ENCODE data around the gene CHST8. TPM values are rescaled to one million over a fixed set of nuclear protein-coding genes. Genes with fewer than 3 reads are reported as not detected.

Gene CHST8
- total RNA-seq, 1 donor from 2014 or later, result 3.0 TPM

DNA sequence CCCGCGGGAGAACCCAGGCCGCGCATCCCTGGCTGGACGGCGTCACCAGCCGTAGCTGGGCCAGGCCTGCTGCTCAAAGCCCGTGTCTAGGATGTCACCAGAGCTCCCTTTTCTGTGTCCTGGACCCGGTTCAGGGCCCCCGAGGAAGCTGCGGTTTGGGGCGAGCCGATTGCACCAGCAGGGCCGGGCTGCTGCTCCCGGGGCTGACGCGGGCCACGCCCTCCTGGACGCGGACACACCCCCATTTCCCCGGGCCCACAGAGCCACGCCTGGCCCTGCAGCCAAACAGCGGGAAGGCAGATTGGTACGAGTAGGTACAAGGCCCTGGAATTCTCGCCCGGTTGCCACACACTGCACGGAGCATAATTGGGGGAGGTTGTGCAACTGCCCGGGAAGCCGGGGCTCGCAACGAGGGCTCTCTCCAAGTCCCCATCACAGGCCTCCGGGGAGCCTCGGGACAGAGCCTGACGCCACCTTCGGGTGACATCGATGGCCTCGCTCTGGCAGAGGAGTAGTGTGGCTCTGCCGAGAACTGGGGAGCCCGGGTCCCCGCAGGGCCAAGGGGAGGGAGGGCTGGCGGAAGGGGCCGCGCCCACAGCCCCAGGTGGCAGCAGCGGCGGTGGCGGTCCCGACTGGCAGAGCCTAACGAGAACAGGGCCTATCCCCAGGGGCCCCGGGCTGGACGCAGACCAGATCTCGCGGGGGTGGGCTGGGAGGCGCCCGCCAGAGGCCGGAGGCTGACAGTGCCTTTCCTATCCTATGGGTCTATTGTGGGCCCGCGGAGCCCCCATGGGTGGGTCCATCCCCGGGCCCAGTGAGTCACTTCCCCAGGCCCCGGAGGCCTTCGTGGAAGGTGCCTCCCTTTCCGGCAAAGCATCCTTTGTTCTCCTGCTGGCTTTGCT is 198.4 kb downstream of the CHST8 start:
- peak; percentile 46 for DNase-seq (ENCODE audit: low spot score, unreplicated experiment)
- TF ChIP-seq, protein P1, sequence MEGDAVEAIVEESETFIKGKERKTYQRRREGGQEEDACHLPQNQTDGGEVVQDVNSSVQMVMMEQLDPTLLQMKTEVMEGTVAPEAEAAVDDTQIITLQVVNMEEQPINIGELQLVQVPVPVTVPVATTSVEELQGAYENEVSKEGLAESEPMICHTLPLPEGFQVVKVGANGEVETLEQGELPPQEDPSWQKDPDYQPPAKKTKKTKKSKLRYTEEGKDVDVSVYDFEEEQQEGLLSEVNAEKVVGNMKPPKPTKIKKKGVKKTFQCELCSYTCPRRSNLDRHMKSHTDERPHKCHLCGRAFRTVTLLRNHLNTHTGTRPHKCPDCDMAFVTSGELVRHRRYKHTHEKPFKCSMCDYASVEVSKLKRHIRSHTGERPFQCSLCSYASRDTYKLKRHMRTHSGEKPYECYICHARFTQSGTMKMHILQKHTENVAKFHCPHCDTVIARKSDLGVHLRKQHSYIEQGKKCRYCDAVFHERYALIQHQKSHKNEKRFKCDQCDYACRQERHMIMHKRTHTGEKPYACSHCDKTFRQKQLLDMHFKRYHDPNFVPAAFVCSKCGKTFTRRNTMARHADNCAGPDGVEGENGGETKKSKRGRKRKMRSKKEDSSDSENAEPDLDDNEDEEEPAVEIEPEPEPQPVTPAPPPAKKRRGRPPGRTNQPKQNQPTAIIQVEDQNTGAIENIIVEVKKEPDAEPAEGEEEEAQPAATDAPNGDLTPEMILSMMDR (IDR thresholded peaks at IDR 0.05; ENCODE audit: unreplicated experiment), result no peak
- Mint-ChIP-seq H3K36me3 (ENCODE audit: insufficient read depth) (no peaks in the 10 kb centered on the region), H3K4me1 (ENCODE audit: low read depth) (peaks cover 2% of the 10 kb centered on the region), H3K4me3 (ENCODE audit: low read depth) (peak overlapping the region; percentile 61), H3K27ac (no peak overlapping the region), H3K27me3 (peaks cover 42% of the 10 kb centered on the region), H3K9me3 (ENCODE audit: low read depth) (no peaks in the 10 kb centered on the region)

DNA sequence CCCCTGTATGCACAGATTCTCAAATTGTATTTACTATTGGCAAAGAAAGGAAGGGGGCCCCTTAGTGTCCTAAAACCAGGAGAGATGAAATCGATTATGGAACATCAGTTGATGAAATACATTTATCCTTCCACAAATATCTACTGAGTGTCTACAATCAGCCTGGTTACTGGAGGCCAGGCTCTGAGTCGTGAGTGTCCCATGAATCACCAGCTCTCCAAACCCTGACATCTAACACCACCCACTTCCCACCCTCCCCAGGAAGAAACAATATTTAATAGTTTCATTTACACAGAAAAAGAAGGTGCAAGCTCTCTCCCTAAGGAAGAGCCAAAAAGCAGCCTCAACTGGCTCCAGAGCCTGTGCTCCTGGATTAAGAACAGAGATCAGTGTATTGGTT is 200.1 kb downstream of the CHST8 start:
- TF ChIP-seq, protein P1 (IDR thresholded peaks at IDR 0.05; ENCODE audit: unreplicated experiment), result no peak
- Mint-ChIP-seq H3K9me3 (ENCODE audit: low read depth) (no peaks in the 10 kb centered on the region), H3K36me3 (ENCODE audit: insufficient read depth) (no peaks in the 10 kb centered on the region), H3K4me3 (ENCODE audit: low read depth) (no peak overlapping the region), H3K4me1 (ENCODE audit: low read depth) (peaks cover 2% of the 10 kb centered on the region), H3K27ac (no peak overlapping the region), H3K27me3 (peaks cover 41% of the 10 kb centered on the region)
- DNase-seq (ENCODE audit: low spot score, unreplicated experiment), result no peak

Other genes with a start within 250 kb of the CHST8 start
- 33.6 and 35.3 TPM in 2 replicates for gene CEBPG, start 248.2 kb upstream of the CHST8 start, total RNA-seq
- gene PEPD, start 100.2 kb upstream of the CHST8 start, total RNA-seq, result 39.2 and 43.7 TPM in 2 replicates
- 61.3 TPM in 2 replicates for gene KCTD15, start 174.9 kb downstream of the CHST8 start, total RNA-seq